ENCODE data around the gene PCGF3.

PCGF3 gene, protein sequence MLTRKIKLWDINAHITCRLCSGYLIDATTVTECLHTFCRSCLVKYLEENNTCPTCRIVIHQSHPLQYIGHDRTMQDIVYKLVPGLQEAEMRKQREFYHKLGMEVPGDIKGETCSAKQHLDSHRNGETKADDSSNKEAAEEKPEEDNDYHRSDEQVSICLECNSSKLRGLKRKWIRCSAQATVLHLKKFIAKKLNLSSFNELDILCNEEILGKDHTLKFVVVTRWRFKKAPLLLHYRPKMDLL

DNA sequence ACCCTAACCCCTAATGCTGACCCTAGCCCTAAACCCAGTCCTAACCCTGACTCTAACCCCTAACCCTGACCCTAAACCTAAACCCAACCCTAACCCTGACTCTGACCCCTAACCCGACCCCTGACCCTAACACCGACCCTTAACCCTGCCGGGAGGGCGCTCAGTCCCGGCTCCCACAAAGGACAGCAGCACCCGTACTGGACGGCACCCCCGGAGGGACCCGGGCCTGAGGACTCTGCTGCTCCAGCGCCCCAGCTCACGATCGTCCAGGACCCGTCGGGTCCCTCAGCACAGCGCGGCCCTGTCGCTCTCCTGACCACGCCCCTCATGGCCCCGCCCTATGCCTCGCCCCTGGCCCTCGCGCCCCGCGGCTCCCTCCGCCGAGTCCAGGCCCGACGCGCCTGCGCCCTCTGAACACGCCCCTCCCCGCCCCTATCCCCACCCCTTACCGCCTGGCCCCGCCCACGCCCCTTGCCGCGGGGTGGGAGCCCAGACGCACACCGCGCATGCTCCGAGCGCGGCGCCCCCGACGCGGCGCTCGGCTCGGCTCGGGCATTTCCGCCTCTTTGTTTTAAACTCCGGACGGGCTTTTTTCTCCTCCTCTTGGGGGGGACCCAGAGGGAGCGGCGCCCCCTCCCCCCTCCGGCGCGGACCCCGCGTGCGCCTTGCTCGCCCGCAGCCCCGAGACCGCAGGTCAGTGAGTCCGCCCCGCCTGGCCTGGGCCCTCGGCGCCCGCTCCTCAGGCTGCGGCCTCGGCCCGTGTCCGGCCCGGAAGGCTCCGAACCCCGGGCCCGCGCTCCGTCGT lies at the start of gene PCGF3:
Gene PCGF3, plus strand, starts transcription at position 555 of the 805 bp plus-strand sequence. CDS start 27,849 bp downstream, outside the sequence.
- DNase-seq (ENCODE audit: low read depth, low spot score) = peak; percentile 68

DNA sequence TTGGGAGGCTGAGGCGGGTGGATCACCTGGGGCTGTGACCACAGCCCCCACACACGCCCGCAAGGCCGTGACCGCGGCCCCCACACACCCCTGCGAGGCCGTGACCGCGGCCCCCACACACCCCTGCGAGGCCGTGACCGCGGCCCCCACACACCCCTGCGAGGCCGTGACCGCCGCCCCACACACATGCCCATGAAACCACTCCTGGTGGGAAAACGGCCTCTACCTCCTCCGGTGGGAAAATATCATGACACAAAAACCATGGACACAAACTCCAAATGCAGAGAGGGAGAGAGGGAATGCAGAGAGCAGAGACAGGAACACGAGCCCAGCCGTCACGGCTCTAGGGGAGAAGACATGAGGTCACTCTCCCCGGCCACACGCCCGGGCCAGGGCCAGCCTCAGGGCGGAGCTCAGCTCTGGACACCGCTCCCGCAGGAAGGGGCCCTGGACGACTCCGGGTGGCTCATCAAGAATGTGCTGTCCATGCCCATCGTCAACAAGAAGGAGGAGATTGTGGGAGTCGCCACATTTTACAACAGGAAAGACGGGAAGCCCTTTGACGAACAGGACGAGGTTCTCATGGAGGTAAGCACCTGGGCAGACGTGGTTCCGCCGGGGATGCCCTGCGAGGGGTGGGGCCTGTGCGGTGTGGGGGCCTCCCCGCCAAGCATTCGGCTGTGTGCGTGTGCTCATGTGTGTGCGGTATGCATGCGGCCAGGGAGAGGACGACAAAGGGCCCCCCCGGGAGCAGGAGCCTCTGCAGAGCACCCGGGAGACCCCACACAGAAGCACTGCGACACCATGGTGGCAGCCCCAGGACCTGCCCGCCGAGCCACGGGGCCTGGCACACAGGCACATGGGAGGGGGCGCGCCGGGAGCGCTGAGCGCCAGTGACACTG lies 48.9 kb upstream of the PCGF3 start:
- no peak for DNase-seq (ENCODE audit: low read depth, low spot score)
- no peak overlapping the region for H3K27ac ChIP-seq

More for the DNA sequence above, at the start of gene PCGF3:
- H3K27ac ChIP-seq = peak within 1 kb of the TSS; percentile 33

DNA sequence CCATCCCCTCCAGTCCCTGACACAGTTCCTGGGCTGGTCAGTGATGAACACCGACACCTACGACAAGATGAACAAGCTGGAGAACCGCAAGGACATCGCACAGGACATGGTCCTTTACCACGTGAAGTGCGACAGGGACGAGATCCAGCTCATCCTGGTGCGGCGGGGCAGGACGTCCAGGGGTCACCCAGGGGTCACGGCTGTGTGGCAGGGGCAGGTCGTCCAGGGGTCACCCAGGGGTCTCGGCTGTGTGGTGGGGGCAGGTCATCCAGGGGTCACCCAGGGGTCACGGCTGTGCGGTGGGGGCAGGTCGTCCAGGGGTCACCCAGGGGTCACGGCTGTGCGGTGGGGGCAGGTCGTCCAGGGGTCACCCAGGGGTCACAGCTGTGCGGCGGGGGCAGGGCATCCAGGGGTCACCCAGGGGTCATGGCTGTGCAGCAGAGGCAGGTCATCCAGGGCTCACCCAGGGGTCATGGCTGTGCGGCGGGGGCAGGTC lies 48.2 kb upstream of the PCGF3 start:
- DNase-seq (ENCODE audit: low read depth, low spot score) = no peak
- no peak overlapping the region for H3K27ac ChIP-seq

GRCh38 chr4:657834-658667 lies 47.6 kb upstream of the PCGF3 start:
- DNase-seq (ENCODE audit: low read depth, low spot score) = no peak
- H3K27ac ChIP-seq = no peak overlapping the region

GRCh38 chr4:658681-659667 lies 46.7 kb upstream of the PCGF3 start:
- no peak overlapping the region for H3K27ac ChIP-seq
- no peak for DNase-seq (ENCODE audit: low read depth, low spot score)

GRCh38 chr4:659851-660250 lies 45.8 kb upstream of the PCGF3 start:
- no peak for DNase-seq (ENCODE audit: low read depth, low spot score)
- no peak overlapping the region for H3K27ac ChIP-seq

GRCh38 chr4:660401-660800 lies 45.2 kb upstream of the PCGF3 start:
- H3K27ac ChIP-seq = no peak overlapping the region
- DNase-seq (ENCODE audit: low read depth, low spot score) = no peak

- no peak overlapping the region for H3K27ac ChIP-seq
- DNase-seq (ENCODE audit: low read depth, low spot score) = no peak
Measured at GRCh38 chr4:661231-661630, 44.4 kb upstream of the PCGF3 start.

DNA sequence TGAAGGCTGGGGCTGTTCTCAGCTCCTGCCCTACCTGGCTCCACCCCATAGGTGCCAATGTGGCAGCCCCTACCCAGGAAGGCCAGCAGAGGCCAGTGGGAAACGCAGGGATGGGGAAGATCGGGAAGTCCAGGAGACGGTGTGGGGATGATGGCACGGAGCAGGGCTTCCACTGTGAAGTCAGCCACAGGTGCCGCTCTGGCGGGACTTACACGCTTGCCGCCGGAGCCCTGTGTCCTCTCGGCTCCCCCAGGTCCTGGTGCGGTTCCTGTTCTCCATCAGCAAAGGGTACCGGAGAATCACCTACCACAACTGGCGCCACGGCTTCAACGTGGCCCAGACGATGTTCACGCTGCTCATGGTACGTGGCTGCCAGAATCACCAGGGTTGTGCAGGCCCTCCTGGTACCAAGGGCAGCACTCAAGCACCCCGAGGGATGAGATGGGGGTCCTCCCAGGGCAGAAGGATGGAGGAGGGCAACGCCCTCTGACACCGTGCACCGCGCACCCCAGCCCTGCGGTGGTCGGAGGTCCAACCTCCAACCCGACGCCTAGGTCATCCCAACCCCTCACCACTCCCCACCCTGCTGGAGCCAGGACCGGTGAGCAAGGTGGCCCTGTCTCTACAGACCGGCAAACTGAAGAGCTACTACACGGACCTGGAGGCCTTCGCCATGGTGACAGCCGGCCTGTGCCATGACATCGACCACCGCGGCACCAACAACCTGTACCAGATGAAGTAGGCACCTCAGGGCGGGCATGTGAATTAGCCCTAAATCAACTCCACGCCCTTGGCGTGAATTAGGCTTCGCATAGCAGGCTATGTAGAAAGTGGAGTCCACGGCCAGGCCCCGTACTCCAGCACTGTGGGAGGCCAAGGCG lies 43.5 kb upstream of the PCGF3 start:
- H3K27ac ChIP-seq = no peak overlapping the region
- no peak for DNase-seq (ENCODE audit: low read depth, low spot score)

DNA sequence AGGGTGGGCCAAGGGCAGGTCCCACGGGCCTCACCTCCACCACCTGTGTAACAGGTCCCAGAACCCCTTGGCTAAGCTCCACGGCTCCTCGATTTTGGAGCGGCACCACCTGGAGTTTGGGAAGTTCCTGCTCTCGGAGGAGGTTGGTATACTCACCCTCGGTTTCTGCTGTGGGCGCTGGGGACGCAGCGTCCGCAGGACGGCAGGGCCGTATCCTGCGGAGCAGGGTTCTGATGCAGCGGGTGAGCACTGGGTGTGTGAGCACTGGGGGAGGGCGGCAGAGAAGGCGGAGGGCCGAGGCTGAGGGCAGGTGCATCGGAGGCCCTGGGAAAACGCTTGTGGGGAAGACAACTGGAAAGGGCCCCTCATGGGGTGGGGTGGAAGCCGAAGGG lies 42.6 kb upstream of the PCGF3 start:
- no peak overlapping the region for H3K27ac ChIP-seq
- no peak for DNase-seq (ENCODE audit: low read depth, low spot score)

DNA sequence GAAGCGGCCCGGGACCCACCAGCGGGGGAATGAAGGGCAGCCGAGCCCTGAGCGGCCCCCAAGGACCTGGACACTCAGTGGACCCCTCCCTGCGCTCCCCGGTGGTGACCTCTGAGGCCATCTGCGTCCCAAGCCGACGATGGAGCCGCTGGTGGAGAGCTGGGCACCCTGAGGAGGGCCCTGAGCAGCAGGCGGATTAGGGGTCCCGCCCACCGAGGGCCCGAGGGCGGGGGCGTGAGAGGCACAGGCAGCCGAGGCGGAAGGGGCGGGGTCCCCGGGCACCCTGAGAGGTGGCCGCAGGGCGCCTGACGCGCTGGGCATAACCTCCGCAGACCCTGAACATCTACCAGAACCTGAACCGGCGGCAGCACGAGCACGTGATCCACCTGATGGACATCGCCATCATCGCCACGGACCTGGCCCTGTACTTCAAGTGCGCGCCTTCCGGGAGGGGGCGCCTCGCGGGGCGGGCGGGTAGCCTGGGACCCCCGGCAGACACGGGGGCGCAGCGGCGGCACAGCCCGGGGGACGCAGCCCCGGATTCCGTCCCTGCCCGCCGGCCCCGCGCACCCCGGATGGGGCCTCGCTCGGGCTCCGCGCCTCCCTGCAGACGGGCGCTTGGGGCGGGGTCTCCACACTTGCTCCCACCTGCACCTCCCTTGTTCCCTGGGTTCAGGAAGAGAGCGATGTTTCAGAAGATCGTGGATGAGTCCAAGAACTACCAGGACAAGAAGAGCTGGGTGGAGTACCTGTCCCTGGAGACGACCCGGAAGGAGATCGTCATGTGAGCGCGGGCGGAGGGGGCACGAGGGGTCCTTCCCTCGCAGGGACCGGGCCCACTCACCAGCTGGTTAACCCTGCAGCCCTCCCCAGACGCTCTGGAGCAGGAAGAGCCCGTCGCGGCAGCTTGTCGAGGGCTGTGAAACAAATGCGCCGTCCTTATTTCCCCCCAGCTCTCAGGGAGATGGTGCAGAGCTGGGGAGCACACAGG lies 41.9 kb upstream of the PCGF3 start:
- H3K27ac ChIP-seq = no peak overlapping the region

DNA sequence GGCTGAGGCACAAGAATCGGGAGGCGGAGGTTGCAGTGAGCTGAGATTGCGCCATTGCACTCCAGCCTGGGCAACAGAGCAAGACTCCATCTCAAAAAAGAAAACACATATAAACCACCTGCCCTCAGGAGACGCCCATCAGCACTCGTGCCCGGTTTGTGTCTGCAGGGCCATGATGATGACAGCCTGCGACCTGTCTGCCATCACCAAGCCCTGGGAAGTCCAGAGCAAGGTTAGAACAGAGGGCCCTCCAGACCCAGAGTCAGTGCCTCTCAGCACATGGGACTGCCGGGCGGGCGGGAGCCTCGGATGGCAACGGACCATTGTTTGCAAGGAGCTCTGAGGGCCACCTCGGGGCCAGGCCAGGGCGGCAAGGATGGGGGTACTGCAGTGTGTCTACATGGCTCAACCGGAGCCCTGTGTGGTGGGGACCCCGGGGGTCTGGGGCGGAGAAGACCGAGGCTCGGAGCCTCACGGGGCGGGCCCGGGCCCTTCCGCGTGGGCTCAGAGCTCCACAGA lies 40.9 kb upstream of the PCGF3 start:
- no peak for DNase-seq (ENCODE audit: low read depth, low spot score)

More for the DNA sequence above, 41.9 kb upstream of the PCGF3 start:
- no peak for DNase-seq (ENCODE audit: low read depth, low spot score)

DNA sequence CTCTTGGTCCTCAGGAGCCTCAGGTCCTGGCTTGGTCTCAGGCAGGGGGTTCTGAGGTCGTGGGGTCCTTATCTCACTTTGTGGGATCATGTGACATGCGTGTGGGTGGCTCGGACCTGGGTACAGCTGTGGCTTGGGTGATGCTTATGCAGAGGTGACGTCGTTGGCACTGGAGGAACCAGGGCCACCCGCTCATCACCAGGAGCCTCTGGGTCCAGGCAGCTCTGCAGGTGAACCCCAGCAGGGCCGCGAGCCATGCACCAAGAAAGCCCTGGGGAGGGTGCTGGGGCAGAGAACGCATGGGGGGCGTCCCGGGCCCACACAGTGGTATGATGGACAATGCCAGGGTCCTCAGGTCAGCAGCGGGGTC lies 40.3 kb upstream of the PCGF3 start:
- no peak for DNase-seq (ENCODE audit: low read depth, low spot score)

More for the DNA sequence above, 40.9 kb upstream of the PCGF3 start:
- H3K27ac ChIP-seq = no peak overlapping the region

GRCh38 chr4:665751-666435 lies 39.7 kb upstream of the PCGF3 start:
- H3K27ac ChIP-seq = no peak overlapping the region
- no peak for DNase-seq (ENCODE audit: low read depth, low spot score)

More for the DNA sequence above, 40.3 kb upstream of the PCGF3 start:
- H3K27ac ChIP-seq = no peak overlapping the region

- no peak for DNase-seq (ENCODE audit: low read depth, low spot score)
- H3K27ac ChIP-seq = no peak overlapping the region
Measured at GRCh38 chr4:666436-666810, 39.2 kb upstream of the PCGF3 start.
